ENCODE data around the gene CFAP97D1. TPM values are rescaled to one million over a fixed set of nuclear protein-coding genes. Genes with fewer than 3 reads are reported as not detected.

Gene CFAP97D1
- total RNA-seq (ENCODE audit: low replicate concordance) = under 0.01 TPM in 1 of 2 replicates, not detected in the other

DNA sequence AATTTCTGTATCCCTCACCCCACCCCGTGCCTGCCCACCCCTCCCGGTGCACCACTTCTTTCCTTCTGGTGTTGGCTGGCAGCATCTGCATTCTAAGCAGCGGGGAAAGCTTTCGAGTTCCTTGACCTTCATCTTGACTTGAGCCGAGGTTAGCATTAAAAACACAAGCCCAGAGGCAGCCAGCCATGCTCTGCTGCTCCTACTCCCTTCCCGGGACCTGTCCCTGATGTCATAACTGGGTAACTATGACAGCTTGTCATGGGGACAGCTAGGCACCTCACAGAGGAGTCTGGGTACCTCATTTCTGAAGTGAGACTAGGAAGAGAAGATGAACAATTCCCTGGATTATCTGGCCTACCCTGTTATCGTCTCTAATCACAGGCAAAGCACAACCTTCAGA lies at the start of gene CFAP97D1:
CFAP97D1 (plus strand) TSS at position 301 of the 400 bp plus-strand sequence; CDS start at position 329, 28 bp downstream.

DNA sequence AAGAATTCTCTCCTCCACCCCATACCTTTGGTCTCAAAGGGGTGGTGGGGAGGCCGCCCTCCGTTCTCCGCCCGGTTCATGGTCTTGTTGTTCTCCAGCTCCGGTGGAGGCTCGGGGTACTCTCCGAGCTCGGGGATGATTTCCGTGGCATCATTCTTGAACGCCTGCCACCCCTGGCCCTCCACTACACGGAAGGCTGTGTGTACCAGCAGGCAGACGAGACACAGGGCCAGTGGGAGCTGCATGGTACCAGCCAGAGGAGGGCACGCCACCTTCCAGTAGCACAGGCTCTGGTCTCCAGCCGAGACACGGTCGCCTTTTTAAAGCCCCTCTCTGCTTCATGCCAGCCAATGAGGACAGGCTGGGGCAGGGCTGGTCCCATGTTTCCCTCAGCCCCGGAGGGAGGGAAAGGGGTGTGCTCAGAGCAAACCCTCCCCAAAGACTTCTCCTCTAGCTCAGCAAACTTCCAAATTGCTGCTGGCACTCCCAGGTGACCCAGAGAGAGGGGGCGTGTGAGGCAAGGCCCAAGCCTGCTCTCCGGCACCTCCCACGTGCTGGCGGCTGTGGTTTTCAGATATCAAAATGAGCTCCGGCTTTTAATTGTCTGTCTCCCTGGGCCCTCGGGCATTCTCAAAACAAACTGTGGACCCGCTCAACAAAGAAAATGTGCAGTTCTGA lies 21.6 kb upstream of the CFAP97D1 start, which contains the start of gene SOST:
SOST (minus strand) TSS at position 295 of the 678 bp plus-strand sequence; CDS start at position 245, 50 bp downstream.

DNA sequence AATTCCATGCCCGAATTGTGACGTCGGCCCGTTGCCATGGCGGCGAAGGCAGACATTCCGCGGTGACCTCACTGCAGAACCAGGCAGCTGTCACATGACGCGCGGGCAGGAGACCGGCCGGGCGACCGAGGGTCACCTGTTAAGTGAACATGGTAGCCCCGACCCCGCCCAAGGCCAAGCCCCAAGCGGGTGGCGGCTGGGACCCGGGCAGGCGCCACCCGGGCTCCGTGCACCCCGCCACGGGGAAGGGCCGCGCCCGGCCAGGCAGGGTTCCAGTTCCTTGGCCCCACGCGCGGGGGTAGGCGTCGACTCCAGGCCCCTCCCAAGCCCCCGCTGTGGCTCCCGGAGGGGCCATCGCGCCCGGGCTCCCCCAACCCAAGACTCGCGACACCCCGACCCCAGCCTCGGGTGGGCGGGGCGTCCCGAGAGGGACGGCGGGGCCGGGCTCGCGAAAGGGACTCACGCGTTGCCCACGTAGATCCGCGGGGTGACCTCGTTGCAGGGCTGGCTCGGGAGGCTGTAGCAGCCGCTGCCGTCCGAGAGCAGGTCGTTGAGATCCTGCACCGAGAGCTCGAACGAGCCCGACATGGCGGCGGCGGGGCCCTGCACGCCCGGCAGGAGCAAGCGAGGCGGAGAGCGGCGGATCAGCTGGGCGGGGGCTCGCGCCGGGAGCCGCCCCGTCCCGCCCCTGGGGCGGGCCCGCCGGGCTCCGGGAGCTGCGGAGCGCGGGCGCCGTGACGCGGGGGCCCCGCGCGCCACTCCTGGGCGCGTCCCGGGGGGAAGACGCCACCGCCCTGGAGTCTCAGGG lies 1.7 kb upstream of the CFAP97D1 start, which contains the start of gene DUSP3:
DUSP3 (minus strand) TSS at position 641 of the 808 bp plus-strand sequence; CDS start at position 588, 53 bp downstream.

DNA sequence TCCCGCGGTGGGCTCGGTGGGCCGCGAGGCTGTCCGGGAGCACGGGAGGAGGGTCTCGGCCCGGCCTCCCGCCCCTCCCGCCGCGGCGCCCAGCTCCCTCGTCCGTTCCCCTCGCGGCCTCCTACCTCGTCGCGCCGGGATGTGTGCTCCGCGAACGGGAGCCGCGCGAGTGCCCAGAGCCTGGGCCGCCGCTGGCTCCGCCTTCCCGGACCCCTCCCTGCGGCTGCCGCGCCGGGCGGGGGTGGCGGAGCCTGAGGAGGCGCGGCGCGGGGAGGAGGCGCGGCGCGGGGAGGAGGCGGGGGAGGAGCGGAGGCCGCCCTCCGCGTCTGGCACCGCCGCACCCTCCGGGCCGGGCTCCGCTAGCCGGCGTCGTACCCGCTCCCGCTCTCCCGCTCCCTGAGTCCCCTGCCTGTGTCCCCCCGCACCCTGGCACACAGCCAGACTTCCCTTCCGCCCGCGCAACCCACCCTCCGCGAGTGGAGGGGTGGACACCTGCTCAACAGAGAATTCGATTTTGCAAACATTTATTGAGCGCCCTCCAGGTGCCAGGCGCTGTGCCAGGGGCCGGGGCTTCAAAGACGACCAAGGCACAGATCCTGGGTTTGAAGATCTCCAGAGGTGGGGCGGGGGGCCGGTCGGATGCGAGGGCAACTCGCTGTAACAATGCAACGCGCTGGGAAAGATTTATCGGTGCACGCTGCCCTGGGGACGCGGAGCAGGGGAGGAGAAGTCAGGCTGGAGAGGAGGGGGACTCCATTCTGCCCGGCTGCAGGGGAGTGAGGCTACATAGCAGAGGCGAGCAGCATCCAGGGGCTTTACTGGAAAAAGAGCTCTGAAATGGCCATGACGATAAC lies 53.0 kb downstream of the CFAP97D1 start, which contains the start of gene MPP3:
MPP3 (minus strand) TSS at position 171 of the 854 bp plus-strand sequence. CDS start 1,240 bp downstream, outside the sequence.

Other genes with a start within 250 kb of the CFAP97D1 start
- gene ETV4, start 234.1 kb upstream of the CFAP97D1 start, total RNA-seq (ENCODE audit: low replicate concordance) = 0.23 and 2.9 TPM in 2 replicates
- gene MEOX1, start 118.5 kb upstream of the CFAP97D1 start, total RNA-seq (ENCODE audit: low replicate concordance) = under 0.01 and 0.75 TPM in 2 replicates
- gene SOST, start 21.6 kb upstream of the CFAP97D1 start, total RNA-seq (ENCODE audit: low replicate concordance) = 115 TPM in 1 of 2 replicates, not detected in the other
- gene DUSP3, start 1.5 kb upstream of the CFAP97D1 start, total RNA-seq (ENCODE audit: low replicate concordance) = 35.2 and 52.0 TPM in 2 replicates
- 10.4 and 10.5 TPM in 2 replicates for gene MPP3, start 52.7 kb downstream of the CFAP97D1 start, total RNA-seq (ENCODE audit: low replicate concordance)
- not detected in 2 replicates for gene CD300LG, start 66.7 kb downstream of the CFAP97D1 start, total RNA-seq (ENCODE audit: low replicate concordance)
- 2.9 and 3.0 TPM in 2 replicates for gene MPP2, start 127.1 kb downstream of the CFAP97D1 start, total RNA-seq (ENCODE audit: low replicate concordance)
- gene PPY, start 162.0 kb downstream of the CFAP97D1 start, total RNA-seq (ENCODE audit: low replicate concordance) = not detected in 2 replicates
- not detected in 2 replicates for gene PYY, start 173.5 kb downstream of the CFAP97D1 start, total RNA-seq (ENCODE audit: low replicate concordance)
- gene NAGS, start 224.2 kb downstream of the CFAP97D1 start, total RNA-seq (ENCODE audit: low replicate concordance) = 0.59 and 0.98 TPM in 2 replicates
- gene TMEM101, start 234.5 kb downstream of the CFAP97D1 start, total RNA-seq (ENCODE audit: low replicate concordance) = 68.7 and 110 TPM in 2 replicates

Data from smooth muscle cell of the coronary artery (primary cell).